HG03432 (cell line): ENCODE measurements around the gene RGS12.

Experiments used
- ATAC-seq: cut with Tn5 transposase; IDR thresholded peaks from one replicate; pipeline ENCODE4 v1.9.1; 2021; ENCODE audit warnings: mild to moderate bottlenecking, moderate library complexity; ENCODE audit not compliant: unreplicated experiment

Gene RGS12

GRCh38 chr4:3252831-3253641 is 39.8 kb upstream of the RGS12 start:
- no peak for ATAC-seq

- no peak for ATAC-seq
Measured at GRCh38 chr4:3253808-3254207, 39.0 kb upstream of the RGS12 start.

GRCh38 chr4:3254302-3255131 is 38.3 kb upstream of the RGS12 start:
- no peak for ATAC-seq

GRCh38 chr4:3255611-3256186 is 37.1 kb upstream of the RGS12 start:
- ATAC-seq, result no peak

- ATAC-seq, result no peak
Measured at GRCh38 chr4:3256230-3257102, 36.4 kb upstream of the RGS12 start.

GRCh38 chr4:3257103-3257555 is 35.7 kb upstream of the RGS12 start:
- peak; percentile 11 for ATAC-seq

GRCh38 chr4:3257556-3258482 is 35.0 kb upstream of the RGS12 start:
- peak; percentile 58 for ATAC-seq

- no peak for ATAC-seq
Measured at GRCh38 chr4:3261411-3262207, 31.2 kb upstream of the RGS12 start.

GRCh38 chr4:3262208-3263052 is 30.4 kb upstream of the RGS12 start:
- ATAC-seq, result no peak

- no peak for ATAC-seq
Measured at GRCh38 chr4:3263053-3263875, 29.6 kb upstream of the RGS12 start.

- no peak for ATAC-seq
Measured at GRCh38 chr4:3263876-3264193, 29.0 kb upstream of the RGS12 start.

- ATAC-seq, result no peak
Measured at GRCh38 chr4:3266076-3266475, 26.7 kb upstream of the RGS12 start.

- ATAC-seq, result no peak
Measured at GRCh38 chr4:3267576-3268394, 25.0 kb upstream of the RGS12 start.

GRCh38 chr4:3268395-3269104 is 24.3 kb upstream of the RGS12 start:
- ATAC-seq, result no peak

GRCh38 chr4:3269105-3269927 is 23.5 kb upstream of the RGS12 start:
- ATAC-seq, result no peak
